ENCODE measurements around the gene FOXP1.

Gene FOXP1

DNA sequence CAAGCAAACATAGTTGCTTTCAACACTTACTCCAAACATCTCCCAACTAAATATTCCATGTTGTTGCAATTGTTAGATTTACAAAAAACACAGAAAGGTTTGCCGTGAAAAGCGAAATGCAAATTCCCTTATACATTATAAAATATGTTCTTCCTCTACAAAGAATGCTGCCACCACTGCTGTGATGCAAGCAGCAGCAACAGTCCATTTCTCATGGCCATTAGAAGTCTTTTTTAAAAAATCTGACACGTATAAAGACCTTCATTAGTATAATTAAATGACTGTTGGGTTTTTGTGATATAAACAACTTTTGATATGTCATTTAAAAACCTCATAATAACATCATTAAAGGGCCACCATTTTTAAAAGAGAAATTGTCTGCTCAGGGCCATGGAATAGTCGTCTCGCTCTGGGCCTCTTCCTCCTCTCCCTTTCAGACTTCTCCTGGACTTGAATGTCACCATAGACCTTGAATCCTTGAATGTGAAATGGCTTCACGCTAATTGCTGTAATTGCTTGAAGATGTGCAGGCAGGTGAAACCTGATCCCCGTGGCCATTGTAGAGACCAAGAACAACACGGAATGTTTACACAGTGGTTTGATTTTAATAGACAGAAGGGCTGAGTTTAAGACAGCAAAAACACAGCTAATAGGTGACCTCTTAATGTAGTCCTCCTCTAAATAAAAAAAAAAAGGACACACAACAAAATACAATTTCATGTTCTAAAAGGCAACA is 450.4 kb downstream of the FOXP1 start:
- DNase-seq: no peak

DNA sequence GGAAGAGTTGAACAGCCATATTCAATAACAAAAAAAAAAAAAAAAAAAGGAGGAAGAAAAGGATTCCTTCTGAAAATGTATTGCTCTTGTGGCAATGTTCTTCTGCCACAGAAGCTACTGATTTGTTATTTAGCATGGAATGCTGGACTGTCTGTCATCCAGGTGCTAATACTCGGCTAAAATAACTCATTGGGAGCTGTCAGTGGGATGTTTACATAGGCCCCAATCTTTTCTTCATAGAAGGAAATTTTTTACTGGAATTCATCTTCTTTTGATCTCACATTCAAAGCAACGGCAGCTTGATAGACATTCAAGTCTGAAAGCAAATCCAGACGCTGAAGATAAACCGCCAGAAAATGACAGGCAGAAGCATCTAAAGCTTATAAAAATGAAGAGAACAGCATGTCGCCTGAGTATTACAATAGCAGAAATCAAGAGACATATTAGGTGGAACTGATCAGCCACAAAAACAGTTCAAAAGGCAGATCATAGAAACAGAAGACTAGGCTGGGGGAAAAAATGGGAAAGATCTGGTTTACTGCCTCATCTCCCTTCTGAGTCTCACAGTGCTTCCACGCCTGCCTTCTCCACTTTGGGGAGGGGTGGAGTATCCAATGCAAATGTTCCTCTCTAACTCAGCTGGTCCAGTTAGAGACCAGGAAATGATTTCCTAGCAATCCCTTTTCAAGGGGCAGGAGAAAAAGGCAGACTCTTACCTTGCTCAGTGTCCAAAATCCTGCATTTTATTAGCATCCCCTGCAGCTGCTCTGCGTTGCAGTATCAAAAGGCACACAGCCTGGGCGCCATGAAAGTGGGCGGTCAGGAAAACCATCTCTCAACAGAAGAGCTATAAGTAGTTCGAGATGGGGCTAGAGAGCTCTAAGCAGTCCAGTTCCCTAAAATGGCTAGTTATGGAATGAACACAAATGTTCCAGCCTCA is 451.9 kb downstream of the FOXP1 start:
- DNase-seq: no peak

DNA sequence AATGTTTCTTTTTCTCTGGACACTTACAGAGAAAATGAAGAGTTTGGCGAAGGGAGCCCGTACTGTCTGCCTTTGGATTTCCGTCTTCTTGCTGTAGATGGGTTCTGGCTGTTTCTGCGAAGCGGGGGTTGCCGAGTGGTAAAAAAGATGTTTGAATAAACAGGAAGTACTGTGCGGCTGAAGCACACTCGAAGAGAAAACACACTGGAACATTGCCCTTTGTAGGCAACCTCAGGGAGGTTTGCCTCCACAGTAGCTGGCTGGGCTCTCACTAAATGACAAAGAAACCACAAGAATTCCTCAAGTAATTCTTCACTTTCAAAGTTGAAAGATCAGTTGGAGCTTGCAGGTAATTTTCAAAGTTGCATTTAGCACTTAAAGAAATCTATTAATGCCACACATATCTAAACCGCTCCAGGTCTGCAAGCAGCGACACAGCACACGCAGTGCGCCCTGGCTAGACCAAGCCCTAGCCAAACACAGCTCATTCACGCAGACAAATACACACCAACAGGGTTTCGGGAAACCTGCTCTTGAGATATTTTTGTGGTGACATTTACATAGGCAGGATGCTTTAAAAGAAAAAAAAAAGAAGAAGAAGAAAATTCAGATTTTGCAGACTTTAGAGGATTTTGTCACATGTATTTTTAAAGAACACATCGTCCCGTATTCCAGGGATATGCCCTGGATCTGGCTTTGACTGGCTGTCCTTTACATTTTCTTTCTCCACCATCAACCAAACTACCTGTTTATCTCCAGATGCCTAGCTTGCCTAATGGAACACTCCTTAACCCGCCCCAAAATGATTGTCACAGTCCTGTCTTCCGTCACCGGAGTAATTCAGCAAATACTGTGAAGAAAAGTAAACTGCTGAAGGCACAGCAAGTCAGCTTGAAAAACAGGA is 452.8 kb downstream of the FOXP1 start:
- DNase-seq: peak; percentile 81

DNA sequence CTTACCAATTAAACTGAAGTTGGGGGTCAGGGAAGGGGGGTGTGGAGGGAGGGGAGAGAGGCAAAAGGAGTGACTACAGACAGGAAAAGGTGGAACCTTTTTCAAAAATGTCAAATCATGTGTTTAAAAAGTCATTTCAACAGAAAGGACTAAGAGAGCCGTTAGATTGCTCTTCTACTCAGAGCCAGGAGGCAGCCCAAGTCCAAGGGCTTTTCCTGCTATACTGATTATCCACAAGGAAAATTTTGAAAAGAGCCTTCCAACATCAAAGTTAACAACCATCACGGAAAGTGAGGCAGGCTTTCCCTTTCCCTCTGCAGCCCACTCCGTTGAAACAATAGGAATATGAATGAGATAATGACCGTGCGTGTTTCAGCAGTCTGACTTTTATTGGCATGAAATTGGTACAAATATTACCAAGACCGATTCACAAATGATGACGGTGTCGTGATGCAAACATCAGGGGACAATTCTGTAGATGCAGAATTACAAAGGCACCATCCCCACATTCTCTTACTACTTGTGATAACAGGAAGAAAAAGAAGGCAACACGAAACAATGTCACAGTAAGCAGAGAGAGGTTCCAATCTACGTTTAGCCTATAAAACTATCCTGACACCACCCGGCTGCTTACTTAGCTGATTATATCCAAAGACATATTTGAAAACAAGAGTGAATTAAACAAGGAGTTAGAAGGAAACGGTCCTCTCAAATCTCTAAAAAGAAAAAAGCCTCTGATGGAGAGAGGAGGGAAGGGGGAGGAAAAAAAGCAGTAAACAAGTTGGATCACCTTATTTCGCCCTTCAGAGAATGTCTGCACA is 453.7 kb downstream of the FOXP1 start:
- peak; percentile 47 for DNase-seq

DNA sequence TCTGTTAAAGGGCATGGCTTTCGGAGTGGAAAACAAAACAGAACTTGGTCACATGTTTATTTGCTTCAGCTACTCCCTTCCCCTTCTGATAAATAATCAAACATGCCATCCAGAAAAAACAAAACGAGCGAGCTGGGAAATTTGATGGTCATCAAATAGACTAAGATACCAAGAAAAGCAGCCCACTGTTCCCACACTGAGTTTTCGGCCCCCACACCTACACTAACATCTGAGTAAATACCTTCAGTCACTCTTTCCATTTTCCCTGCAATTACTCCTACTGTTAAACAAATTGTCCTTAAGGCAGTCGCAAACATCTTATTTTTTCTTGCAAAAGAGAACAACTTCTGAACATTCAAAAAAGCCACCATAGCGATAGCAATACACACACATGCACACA is 454.6 kb downstream of the FOXP1 start:
- no peak for DNase-seq

DNA sequence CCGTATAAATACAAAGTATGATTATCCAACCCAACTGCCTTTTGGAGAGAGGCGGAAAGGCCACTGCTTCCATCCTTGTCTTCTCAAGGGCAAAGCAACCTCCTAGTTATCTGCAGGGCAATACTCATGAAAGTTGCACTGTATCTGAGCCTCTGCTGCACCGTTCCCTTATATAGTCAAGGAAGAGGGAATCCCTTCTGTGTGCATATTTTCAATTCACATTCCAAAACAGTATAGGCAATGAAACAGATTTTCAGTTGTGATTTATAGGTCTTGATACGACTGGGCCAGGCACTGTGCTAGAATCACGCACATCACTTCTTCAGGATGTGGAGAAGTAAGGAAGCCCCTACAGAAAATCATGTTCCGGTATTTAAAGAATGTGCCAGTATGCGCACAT is 455.7 kb downstream of the FOXP1 start:
- DNase-seq: no peak

DNA sequence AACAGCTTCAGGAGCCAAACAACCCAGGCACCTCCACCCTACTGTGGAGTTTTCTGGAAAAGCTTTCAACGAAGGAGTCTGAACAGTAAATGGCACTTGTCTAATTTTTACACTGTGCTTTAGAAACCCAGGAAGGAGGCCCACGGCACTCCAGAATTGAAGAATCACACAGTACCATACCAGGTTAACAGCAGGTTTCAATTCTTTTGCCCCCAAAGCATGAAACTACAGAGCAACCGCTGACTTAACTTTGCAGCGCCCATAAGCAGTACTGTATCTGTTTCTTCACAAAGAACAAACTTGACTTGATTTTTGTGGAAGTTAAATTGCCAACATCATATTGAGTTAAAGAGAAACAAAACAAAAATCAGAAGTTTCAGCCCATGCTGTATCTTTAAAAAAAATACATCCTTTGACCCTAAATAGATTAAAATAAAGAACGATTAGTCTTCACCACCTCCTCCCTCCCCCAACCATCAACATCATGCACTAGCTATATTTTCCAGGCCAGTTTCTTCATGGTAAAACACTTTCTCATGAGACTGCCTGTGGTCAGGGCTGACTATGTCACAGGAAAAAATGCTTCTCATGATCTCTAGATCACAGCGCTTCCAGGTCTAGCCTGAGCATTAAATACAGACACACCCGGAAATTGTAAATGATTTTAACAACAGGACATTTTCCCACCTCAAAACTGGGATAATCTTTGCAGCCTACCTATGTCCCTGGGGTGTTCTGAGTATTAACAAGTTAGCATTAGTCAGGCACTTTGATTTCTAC is 456.3 kb downstream of the FOXP1 start:
- DNase-seq: peak; percentile 54

DNA sequence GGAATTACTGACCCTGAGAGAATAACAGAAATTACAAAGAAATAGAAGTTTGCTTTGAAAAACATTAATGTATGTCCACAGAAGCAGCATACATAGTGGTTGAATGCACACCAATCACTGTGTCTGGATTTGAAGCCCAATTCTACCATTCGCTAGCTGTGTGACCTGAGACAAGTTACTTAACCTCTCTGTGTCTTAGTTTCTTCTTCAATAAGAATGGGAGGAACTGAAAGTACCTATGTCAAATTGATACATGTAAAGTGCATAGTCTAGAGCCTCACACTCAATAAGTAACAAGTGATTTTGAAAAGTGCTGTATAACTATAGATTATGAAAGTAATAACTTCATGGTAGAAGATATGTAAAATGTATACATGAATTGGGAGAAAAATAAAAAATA is 457.8 kb downstream of the FOXP1 start:
- DNase-seq: no peak

DNA sequence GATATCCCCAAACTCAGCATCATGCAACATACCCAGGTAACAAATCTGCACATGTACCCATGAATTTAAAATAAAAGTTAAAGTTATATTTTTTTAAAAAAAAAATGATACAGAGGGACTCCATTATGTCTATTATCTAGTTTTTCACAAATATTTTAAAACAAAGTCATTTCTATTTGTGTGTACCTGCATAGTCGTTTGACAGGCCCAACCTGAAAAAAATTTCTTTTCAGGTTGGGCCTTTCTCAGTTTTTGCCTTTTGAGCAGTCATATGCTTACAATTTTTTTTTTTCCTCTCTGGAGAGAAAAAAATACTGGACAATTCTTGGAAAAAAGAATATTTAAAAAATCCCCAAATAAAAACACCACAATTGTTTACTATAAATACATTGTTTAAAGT is 459.5 kb downstream of the FOXP1 start:
- DNase-seq: no peak

DNA sequence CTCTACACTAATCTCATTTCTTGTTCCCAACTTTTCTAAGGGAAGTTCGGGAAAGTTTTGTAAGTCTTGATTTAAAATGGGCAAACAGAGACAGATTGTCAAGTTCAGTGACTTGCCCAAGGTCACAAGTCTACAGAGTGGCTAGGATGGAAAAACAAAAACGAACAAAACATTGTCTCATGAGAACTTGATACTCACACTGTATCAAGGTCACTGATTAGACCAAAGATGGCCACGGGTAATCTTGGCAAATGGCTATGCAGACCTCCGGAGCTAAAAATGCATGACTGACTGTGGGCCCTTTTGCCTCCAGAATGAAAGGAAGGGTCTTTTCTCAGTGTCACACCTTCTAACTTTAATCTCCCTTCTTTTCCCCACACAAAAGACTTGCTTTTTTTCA is 460.9 kb downstream of the FOXP1 start:
- DNase-seq: no peak

DNA sequence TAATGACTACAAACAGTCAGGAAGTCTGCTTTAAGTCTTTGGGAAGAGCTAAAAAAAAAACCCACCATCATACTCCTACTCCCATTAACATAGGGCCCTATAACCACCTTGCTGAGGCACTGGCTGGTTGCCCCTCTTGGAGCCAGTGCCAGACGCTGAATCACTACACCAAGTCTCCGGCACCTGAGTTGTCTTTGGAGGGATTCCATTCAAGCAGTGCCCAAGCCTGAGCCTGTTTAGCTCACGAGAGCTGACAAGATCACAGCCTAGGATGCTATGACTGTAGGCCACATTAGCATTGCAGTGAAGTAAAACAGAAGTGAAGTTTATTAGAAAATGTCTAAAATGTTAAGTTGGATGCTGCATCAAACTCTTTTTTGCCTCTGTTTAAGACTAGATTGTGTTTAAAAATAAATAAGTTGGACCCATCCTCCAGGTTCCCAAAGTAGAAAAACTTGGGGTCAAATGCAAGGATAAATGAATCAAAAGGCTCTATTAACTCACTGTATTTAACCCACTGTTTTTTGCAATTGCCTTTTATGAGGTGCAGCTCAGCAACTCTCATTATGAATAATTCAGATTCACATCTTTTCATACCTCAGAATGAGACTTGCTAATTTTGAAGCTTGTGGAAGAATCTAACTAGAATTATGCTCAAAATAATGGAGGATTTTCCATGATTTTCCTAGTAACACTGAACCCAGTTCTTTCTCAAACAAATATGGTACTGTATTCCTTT is 461.9 kb downstream of the FOXP1 start:
- no peak for DNase-seq

DNA sequence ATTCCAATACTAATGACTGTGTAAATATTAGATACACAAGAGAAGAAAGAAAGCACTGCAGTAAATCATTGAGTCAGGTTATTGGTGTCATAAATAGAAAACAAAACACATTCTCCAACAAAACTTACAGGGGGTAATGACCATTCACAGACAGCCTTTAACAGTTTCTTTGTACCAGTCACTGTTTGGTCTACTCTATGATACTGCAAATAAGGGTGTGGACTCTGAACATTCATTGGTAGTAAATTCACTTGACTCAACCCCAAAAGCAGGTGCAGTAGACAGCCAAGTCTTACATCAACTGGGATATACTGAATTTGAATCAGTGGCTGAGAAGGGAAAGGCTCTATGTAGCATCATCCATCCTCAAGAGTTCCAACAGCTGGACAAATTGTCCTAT is 463.5 kb downstream of the FOXP1 start:
- DNase-seq: no peak

DNA sequence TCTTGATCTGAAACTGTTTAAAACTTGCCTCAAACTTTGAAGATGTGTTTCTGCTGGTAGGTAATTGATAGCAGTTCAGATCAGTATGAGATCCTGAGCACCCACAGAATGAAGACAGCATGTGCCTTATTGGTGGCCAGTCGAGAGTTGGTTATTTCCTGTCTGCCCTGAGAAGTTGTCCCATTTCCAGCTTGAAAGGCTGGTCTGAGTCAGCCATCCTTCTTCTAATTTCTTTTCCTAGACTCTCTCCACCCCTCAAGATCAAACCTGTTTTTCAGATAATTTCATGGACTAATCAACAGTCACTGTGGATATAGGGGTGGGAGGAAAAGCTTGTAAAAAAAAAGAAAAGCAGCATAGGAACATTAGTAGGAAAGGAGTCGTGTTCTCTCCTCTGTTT is 464.4 kb downstream of the FOXP1 start:
- DNase-seq: no peak

DNA sequence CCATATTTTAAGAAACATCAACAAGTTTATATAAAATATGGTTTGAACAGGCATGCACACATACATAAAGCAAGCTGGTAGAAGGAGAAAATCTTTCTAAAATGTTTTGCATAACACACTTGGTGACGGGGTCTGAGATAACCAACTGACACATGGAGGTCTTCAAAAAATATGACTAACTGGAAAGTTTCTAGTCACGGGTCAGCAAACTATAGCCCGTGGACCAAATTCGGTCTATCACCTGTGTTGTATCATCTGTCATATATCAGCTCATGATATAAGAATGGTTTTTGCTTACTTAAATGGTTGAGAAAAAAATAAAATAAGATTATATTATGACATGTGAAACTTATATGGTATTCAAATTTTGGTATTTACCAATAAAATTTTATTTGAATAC is 465.1 kb downstream of the FOXP1 start:
- no peak for DNase-seq

DNA sequence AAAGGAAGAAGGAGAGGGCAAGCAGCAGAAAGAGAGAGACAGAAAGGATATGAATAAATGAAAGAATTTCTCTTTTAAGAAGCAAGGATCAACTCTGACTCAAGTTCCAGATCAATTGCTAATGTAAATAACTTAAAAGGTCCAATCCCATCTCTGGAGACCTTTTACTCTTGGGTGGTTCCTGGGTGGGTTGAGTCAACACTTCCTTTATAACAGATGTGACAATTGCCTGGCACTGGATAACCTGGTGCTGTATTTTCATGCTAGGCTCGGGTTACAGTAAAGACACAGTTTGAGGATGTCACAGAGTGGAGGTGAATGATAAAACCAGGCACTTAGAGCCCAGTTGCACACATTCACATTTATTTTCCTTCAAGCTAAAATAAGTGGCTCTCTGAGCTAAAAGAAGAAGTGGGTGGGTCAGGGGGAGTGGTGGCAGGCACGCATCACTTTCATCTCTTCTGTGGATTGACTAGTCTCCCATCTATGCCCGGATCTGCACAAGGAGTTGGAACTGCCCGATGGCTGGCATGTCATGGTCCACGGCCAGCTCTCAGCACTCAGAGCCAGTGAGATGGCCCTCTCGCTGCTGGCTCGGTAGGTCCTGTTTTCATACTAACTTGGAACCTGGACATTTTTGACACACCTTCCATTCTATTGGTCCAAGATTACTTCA is 465.8 kb downstream of the FOXP1 start:
- DNase-seq: no peak

DNA sequence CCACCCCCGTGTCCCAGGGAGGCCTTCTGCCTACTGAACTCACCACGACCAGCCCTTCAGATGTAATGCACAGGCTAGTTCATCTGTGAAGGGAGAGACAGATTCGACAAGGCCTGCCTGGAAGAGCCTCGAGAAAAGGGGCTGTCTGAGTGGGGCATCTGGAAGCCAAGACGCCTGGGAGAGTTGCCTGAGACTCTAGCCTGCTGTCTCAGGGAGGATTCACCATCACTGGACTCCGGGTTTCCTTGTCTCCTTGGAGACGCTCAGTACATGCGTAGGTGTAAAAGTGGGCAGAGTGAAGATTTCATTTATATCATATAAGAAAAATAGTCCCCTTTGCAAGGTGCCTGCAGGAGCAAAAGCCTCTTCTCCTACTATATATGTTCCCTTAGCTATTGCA is 468.9 kb downstream of the FOXP1 start:
- no peak for DNase-seq

DNA sequence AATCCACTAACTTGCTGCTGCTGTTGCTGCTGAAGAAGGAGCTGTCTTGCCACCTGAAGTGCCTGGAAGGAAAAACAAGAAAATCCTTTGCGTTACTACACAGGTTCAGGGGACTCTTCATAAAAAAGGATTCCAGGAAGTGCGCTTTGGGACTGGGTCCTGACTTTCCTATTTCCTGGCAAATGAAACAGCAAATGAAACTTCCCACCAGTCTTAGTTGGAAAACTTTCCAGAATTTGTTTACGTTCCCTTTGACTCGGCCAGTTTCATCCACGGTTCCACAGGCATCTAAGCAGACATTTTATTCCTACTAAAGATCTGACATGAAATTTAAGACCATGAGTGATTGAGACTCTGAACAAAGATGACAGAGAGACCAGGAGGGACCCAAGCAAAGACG is 471.0 kb downstream of the FOXP1 start:
- no peak for DNase-seq

DNA sequence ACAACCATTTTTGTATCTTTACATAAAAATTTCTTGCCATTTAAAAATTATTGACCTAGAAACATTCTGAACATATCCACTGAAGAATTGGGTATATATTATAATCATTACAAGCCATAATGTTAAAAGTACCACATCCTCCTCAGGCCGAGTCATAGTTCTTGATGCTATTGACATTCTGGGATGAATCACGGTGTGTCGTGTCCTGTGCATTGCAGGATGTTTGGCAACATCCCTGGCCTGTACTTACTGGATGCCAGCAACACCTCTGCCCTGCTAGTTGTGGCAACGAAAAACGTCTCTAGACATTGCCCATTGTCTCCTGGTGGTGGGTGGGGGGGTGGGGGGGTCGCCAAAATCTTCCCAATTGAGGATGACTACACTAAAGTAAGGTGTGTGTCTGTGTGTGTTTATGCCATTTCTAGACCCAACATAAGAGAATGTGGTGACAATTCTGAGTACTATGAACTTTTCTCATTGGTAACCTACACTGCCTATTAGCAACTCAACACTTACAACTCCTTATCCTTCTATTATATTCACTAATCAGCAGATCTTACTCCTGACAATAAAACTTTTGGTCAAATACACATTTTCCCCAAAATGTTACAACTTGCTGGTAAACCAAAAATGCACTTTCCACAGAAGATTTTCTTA is 471.6 kb downstream of the FOXP1 start:
- no peak for DNase-seq

DNA sequence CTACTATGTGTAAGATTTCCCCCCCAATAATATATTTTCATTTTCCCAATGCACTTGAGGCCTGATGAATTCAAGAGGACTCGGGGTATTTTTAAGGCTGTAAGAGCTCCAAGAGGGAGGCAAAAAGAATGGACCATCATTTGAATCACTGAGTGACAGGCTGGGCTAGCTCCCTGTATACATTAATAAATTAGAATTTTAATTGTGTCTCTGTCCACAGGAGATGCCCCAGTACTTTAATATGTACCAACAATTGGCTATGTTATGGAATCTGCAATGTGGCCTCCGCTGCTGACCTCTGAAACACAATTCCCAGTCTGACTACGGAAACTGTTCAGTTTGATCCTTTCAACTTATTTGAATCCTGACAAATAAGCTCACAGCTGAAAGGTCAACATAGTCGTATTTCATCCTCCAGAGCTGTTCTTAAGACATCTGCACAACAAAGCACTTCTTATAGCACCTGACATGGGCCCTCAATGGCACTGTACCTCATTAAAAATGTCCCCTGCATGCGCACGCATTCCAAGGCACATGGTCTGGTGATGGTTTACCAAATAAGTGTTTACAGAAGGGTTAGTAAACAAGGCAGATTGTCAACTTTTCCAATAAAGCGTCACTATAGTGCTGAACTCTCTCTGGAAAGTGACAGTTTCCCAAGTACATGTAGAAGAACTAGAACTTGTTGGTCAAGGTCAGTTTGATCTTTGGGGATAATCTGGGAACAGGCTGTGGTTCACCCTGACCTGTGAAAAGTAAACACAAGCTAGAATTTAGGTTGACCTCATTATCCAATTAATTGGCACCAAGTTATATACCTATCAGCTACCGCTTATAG is 472.9 kb downstream of the FOXP1 start:
- DNase-seq: no peak

Measured in femur (tissue), 1 donor.